GM19455 (cell line): ENCODE measurements around the gene CCT6B.

Source experiments
- ATAC-seq: cut with Tn5 transposase; IDR thresholded peaks from one replicate; pipeline ENCODE4 v1.9.1; 2021; ENCODE audit not compliant: unreplicated experiment

Gene CCT6B

DNA sequence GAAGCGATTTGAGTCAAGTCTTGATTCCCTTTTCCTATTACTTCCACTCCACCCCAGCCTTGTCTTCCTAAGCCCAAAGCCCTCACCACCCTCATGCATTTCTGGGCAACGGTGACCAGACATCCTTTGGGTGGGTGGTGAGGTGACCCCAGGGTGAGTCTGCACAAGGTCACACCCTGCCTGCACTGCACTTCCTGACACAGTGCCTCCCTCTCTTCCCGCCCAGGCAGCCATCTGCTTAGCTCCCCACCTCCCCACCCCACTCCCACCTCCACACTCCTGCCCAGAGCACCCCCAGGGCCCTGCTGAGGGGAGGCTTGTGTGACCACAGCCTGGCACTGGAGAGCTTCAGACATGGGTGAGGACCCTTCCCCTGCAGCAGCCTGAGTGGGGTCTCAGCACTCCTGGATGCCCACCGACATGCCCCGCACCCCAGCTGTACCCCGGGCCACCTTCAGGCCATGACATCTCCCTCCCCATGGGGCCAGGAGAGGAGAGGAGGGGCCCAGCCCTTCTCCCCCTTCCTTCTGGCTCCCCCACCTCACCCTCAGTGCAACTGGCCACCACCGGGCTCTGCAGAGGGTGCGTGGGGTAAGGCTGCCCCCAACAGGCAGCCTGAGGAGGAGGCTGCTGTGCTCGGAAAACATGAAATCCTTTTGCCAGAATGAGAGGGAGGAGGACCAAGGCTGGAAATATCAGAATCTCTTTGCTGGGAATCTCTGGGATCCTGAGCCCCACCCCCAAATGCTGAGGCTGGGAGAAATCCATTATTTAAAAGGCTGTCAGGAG lies 68.6 kb downstream of the CCT6B start:
- no peak for ATAC-seq

DNA sequence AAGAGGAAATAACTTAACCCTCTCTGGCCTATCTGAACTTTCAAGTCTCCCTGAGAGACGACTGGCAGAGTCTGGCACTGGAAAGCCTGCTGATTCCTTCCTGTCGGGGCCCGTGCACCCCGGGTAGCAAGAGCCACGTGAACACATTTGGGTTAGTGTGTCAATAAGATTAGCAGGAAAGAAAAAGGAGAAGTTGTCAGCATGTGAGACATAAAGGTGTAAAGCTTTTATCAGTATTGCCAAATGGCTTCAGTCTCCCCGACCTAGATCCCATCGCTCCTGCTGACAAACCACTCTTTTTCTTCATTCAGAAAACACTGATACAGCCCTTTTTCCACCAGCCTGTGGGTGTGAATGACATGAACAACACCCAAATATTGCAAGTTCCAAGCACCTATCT lies 74.4 kb downstream of the CCT6B start:
- ATAC-seq: no peak

DNA sequence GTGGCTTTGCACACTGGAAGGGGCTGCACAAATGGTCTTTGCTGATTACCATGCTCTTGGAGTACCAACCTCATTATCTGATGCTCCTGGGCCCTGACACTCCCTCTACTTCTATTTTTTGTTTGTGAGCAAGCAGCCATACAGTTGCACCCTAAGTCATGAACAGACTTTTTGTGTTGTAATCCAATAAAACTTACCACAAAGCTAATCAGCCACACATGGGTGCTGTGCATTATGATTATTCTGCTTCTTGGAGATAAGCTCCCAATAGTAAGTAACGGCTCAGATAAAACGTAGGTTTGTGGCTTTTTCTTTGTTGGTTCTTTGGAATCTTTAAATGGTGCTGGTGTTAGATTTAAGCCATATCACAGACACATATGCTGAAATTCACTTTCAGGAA lies 76.2 kb downstream of the CCT6B start:
- no peak for ATAC-seq

DNA sequence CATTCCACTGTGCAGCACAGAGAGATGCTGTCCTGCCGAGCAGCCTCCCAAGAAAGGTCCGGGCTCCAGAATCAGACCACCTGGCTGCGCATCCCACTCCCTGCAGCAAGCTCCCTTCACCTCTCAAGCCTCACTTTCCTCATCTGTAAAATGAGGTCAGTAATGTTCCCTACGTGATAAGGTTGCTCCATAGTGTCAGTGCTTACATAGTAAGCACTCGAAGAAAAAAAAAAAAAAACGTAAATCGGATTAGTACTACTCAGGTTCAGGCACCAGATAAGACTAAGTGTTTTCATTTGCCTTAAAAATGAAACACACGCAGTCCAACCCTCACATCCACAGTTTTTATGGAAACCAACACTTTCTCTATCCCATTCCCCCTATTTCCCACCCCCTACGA lies 76.7 kb downstream of the CCT6B start:
- no peak for ATAC-seq

DNA sequence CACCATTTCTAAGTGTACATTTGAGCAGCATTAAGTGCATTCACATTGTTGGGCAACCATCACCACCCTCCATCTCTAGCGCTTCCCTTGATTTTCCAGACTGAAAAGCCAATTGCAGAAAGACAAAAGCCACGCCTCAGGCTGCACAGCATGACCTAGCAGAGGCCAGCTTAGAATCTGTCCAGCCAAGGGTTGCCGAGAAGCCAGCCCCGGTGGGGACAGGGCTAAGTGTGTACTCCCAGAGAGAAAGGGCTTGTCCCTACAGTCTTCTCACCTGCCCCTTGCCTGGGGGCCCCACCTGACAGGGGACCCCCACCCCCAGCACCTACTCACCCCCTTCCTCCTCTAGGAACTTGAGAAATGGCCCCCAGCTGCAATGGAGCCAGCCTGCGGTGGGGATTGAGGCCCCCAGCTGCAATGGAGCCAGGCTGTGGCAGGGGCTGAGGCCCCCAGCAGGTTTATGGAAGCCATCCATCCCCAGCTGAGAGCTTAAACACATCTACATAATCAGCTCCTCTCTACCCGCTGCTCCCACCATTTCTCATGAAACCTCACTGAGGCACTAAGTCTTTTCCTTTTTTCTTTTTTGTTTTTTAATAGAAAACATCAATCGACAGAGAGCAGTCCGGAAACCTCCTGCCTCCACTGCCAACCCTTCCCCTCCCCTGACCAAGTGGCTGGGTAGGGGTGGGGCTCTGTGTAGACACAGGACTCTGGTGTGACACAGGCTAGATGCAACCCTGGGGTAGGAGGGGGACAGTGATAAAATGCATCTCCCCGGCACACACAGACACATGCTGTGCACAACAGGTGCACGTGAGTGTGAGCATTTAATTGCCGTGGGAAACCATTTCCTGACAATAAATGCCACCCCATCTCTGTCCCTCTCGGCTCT lies 77.9 kb downstream of the CCT6B start:
- ATAC-seq: no peak

DNA sequence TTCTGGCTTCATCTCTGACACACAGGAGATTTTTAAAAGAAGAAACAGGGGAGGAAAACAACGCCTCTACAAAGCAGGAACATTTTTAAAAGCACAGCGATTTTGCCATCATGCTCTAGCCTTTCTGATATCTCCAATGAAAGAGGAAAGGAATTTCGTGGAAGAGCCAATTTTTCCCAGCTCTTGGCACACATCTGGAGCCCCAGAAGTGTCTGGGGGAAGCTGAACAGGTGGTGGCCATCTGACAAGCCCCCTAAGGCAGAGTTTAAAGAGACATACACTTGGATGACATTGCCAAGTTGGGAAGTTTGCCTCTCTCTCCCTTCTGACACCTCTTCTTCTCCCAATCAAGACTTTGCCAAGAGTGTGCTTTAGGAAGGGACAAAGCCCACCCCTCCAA lies 82.1 kb downstream of the CCT6B start:
- no peak for ATAC-seq
